ENCODE results near the gene CST1.

The CST1 gene

DNA sequence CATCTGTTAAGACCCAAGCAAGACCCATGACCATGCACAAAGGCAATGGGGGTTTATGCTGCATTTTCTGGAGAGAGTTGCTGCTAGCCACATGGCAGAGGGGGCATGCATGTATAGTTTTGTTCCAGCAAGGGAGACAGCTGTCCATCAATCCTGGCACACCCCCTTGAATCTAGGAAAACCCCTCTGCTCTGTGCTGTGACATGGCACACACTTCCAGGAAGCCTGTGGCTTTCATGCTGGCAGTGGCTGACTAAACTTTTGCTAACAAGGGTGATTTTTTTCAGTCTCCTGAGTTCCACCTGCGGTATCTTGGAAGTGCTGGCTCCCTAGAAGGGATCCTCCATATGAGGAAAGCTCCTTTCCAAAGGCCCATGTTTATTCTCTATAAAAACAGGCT is 52.8 kb downstream of the CST1 start:
- no peak for DNase-seq
